Measurements from ENCODE around the gene SLCO6A1. TPM values are rescaled to one million over a fixed set of nuclear protein-coding genes. Genes with fewer than 3 reads are reported as not detected.

The SLCO6A1 gene
- total and polyA plus RNA-seq, 4 donors = not detected

DNA sequence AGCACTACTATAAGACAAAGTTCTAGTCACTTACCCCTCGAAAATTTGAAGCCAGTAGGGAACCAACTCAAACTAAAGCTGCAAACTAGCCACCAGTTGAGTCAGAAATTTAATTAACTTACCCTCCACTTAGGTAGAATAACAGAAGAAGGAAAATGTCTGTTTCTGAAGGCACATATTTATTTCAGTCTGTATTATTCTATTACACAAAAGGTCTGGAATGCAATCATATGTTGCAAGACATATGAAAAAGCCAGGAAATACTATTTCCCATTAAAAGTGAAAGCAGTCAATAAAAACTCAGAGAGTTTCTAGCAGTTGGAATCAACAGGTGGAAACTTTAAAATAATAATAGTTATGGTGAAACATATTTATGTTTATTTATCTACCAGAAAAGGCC is 123.5 kb downstream of the SLCO6A1 start:
- Histone ChIP-seq H3K9me3 (ENCODE audit: control insufficient read depth in 4 of 4, insufficient read depth in 3 of 4, low read length in 3 of 4) (peaks cover 0 to 3% (median 0%) of the 10 kb centered on the region in 4 donors), H3K36me3 (ENCODE audit: control insufficient read depth in 4 of 4, insufficient read depth in 4 of 4, low read length in 4 of 4) (no peaks in the 10 kb centered on the region), H3K9ac (ENCODE audit: insufficient read depth in 1 of 2, low read length in 2 of 2) (no peak overlapping the region), H3K4me3 (no peak overlapping the region), H3K27ac (ENCODE audit: low read depth in 1 of 2, low read length in 1 of 2) (no peak overlapping the region), H3K27me3 (ENCODE audit: control insufficient read depth in 3 of 3, insufficient read depth in 3 of 3, low read length in 2 of 3) (no peaks in the 10 kb centered on the region), H3K4me1 (ENCODE audit: control insufficient read depth in 5 of 5, insufficient read depth in 5 of 5, low read length in 5 of 5) (no peaks in the 10 kb centered on the region)
- TF ChIP-seq, protein P1, sequence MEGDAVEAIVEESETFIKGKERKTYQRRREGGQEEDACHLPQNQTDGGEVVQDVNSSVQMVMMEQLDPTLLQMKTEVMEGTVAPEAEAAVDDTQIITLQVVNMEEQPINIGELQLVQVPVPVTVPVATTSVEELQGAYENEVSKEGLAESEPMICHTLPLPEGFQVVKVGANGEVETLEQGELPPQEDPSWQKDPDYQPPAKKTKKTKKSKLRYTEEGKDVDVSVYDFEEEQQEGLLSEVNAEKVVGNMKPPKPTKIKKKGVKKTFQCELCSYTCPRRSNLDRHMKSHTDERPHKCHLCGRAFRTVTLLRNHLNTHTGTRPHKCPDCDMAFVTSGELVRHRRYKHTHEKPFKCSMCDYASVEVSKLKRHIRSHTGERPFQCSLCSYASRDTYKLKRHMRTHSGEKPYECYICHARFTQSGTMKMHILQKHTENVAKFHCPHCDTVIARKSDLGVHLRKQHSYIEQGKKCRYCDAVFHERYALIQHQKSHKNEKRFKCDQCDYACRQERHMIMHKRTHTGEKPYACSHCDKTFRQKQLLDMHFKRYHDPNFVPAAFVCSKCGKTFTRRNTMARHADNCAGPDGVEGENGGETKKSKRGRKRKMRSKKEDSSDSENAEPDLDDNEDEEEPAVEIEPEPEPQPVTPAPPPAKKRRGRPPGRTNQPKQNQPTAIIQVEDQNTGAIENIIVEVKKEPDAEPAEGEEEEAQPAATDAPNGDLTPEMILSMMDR (IDR thresholded peaks at IDR 0.05; ENCODE audit: control extremely low read depth, extremely low read depth) = no peak
- no peak for DNase-seq
- WGBS, 2 donors = 50 to 76% methylated on average over 1 of the region's 1 CpG
- no peak for ATAC-seq (ENCODE audit: insufficient read depth, low FRiP score)

DNA sequence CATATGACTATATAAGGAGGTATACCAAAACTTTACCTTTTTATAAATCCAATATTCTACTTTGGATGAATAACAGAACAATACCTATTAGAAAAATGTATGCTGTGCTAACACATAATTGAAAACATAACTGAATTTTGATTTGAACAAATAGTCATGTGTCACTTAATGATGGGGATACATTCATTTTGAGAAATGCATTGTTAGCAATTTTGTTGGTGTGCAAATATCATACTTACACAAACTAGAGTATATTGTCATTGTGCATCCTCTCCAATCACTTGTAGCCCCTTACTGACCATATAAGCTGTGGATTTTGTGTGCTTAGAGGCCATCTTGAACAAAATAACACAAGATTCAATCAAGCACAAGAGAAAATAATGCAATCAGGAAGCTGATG is 130.4 kb downstream of the SLCO6A1 start:
- no peaks in the 10 kb centered on the region for H3K27me3 ChIP-seq (ENCODE audit: control insufficient read depth in 3 of 3, insufficient read depth in 3 of 3, low read length in 2 of 3)
- no peak overlapping the region for H3K4me3 ChIP-seq
- H3K27ac ChIP-seq (ENCODE audit: low read depth in 1 of 2, low read length in 1 of 2) = no peak overlapping the region
- H3K9me3 ChIP-seq (ENCODE audit: control insufficient read depth in 4 of 4, insufficient read depth in 3 of 4, low read length in 3 of 4) = no peaks in the 10 kb centered on the region
- TF ChIP-seq, protein P1 (IDR thresholded peaks at IDR 0.05; ENCODE audit: control extremely low read depth, extremely low read depth) = no peak
- no peaks in the 10 kb centered on the region for H3K36me3 ChIP-seq (ENCODE audit: control insufficient read depth in 4 of 4, insufficient read depth in 4 of 4, low read length in 4 of 4)
- no peak overlapping the region for H3K9ac ChIP-seq (ENCODE audit: insufficient read depth in 1 of 2, low read length in 2 of 2)
- DNase-seq (no peak), ATAC-seq (ENCODE audit: insufficient read depth, low FRiP score) (no peak)
- H3K4me1 ChIP-seq (ENCODE audit: control insufficient read depth in 5 of 5, insufficient read depth in 5 of 5, low read length in 5 of 5) = no peaks in the 10 kb centered on the region

DNA sequence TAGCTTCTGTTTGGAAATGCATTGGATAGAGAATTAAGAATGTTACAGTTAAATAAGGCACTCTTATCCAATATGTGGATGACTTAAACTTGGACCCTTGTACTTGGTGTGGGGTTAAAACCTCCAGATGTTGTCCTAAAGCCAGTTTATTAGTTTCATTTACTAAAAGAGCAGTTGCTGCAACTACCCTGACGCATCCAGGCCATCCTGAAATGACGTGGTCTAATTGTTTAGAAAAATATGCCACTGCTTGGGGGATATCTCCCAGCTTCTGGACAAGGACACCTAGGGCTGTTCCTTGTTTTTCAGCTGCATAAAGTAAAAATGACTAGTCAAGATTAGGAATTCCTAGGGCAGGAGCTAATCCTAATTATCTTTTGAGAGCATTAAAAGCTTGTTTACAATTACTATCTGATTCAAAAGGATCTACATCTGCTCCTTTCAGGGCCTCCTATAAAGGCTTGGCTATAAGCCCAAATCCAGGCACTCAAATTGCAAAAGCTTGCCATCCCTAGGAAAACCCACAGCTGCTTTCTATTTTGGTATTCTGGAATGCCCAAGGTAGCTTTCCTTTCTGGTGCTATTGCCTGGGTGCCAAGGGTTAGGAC is 157.0 kb downstream of the SLCO6A1 start:
- DNase-seq (peak; percentile 20 to 66 (median 65)), ATAC-seq (ENCODE audit: insufficient read depth, low FRiP score) (no peak)
- H3K36me3 ChIP-seq (ENCODE audit: control insufficient read depth in 4 of 4, insufficient read depth in 4 of 4, low read length in 4 of 4) = no peaks in the 10 kb centered on the region
- peaks cover 0 to 11% (median 0%) of the 10 kb centered on the region in 5 donors for H3K4me1 ChIP-seq (ENCODE audit: control insufficient read depth in 5 of 5, insufficient read depth in 5 of 5, low read length in 5 of 5)
- 62 to 75% methylated on average over 2 of the region's 2 CpGs for WGBS, 2 donors
- TF ChIP-seq, protein P1 (IDR thresholded peaks at IDR 0.05; ENCODE audit: control extremely low read depth, extremely low read depth) = no peak
- H3K4me3 ChIP-seq = no peak overlapping the region
- H3K9ac ChIP-seq (ENCODE audit: insufficient read depth in 1 of 2, low read length in 2 of 2) = no peak overlapping the region
- H3K27me3 ChIP-seq (ENCODE audit: control insufficient read depth in 3 of 3, insufficient read depth in 3 of 3, low read length in 2 of 3) = no peaks in the 10 kb centered on the region
- H3K9me3 ChIP-seq (ENCODE audit: control insufficient read depth in 4 of 4, insufficient read depth in 3 of 4, low read length in 3 of 4) = no peaks in the 10 kb centered on the region
- no peak overlapping the region for H3K27ac ChIP-seq (ENCODE audit: low read depth in 1 of 2, low read length in 1 of 2)

DNA sequence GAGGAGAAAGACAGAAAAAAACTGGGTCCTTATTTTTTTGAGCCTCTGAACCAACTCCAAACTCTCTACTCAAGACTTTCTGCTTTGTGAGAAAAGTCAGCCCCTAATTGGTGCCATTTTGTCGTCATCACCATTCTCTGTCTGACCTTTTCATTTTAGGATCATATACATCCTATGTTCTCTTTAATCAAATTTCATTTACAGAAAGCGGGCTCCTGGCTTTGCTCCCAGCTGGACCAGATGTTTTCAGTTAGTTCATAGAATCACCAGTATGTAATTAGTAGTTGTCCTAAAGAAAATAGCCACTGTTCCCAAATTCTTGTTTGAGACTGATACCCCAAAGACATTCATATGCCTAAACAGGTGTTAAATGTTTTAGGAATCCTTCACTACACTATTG is 174.1 kb downstream of the SLCO6A1 start:
- TF ChIP-seq, protein P1 (IDR thresholded peaks at IDR 0.05; ENCODE audit: control extremely low read depth, extremely low read depth) = no peak
- no peaks in the 10 kb centered on the region for H3K27me3 ChIP-seq (ENCODE audit: control insufficient read depth in 3 of 3, insufficient read depth in 3 of 3, low read length in 2 of 3)
- ATAC-seq (ENCODE audit: insufficient read depth, low FRiP score) (no peak), DNase-seq (peak; percentile 26 to 58 (median 46))
- H3K4me1 ChIP-seq (ENCODE audit: control insufficient read depth in 5 of 5, insufficient read depth in 5 of 5, low read length in 5 of 5) = peaks cover 0 to 6% (median 0%) of the 10 kb centered on the region in 5 donors
- no peaks in the 10 kb centered on the region for H3K36me3 ChIP-seq (ENCODE audit: control insufficient read depth in 4 of 4, insufficient read depth in 4 of 4, low read length in 4 of 4)
- H3K9me3 ChIP-seq (ENCODE audit: control insufficient read depth in 4 of 4, insufficient read depth in 3 of 4, low read length in 3 of 4) = no peaks in the 10 kb centered on the region
- no peak overlapping the region for H3K27ac ChIP-seq (ENCODE audit: low read depth in 1 of 2, low read length in 1 of 2)
- H3K9ac ChIP-seq (ENCODE audit: insufficient read depth in 1 of 2, low read length in 2 of 2) = no peak overlapping the region
- WGBS, 2 donors = 76 to 84% methylated on average over 2 of the region's 2 CpGs
- no peak overlapping the region for H3K4me3 ChIP-seq
